ENCODE data around the gene ABHD12. TPM values are rescaled to one million over a fixed set of nuclear protein-coding genes. Genes with fewer than 3 reads are reported as not detected.

The ABHD12 gene
- total RNA-seq, 1 experiment from 2014 or later: 48.3 TPM

DNA sequence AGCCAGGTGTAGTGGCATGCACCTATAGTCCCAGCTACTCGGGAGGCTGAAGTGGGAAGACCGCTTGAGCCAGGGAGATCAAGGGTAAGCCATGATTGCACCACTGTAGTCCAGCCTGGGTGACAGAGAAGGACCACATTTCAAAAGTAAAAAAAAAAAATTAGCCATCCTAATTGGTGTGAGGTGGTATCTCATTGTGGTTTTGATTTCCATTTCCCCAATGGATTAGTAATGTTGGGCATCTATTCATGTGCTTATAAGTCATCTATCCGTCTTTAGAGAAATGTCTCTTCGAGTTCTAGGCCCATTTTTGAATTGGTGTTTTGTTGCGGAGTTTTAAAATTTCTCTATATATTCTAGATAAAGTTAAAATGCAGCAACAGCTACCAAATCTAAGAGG, 21.7 kb downstream of the ABHD12 start:
- ChIA-PET POLR2A (ENCODE audit: unreplicated experiment) (no interaction called here), CTCF (no interaction called here)
- no peak overlapping the region for H3K9ac ChIP-seq (ENCODE audit: low read length)

DNA sequence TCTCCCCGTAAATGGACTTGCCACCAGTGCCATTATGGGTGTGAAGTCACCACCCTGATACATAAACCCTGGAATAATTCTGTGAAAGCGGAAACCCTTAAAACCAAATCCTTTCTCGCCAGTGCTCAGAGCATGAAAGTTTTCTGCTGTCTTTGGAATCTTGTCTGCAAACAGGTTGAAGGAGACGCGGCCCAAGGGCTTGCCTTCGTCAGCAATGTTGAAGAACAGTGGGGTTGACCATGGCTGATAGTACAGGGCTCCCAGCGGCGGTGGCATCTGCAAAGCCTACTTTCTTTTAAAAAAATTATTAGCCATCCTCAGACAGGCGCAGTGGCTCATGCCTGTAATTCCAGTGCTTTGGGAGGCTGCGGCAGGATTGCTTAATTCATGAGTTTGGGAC, 22.1 kb downstream of the ABHD12 start:
- no peaks in the 10 kb centered on the region for H3K27me3 ChIP-seq (ENCODE audit: low read length)
- H3K4me3 ChIP-seq (ENCODE audit: low read length): no peak overlapping the region
- H3K4me2 ChIP-seq (ENCODE audit: low read length): no peak overlapping the region
- H3K4me1 ChIP-seq (ENCODE audit: insufficient read depth, low read length): peaks cover 24% of the 10 kb centered on the region
- H3K9me2 ChIP-seq (replicated peaks; ENCODE audit: low read length): no peaks in the 10 kb centered on the region
- no peaks in the 10 kb centered on the region for H4K20me1 ChIP-seq (ENCODE audit: low read length)
- ChIA-PET CTCF (no interaction called here), POLR2A (ENCODE audit: unreplicated experiment) (no interaction called here)
- ATAC-seq (no peak), DNase-seq (no peak)
- no peak overlapping the region for H3K9ac ChIP-seq (ENCODE audit: low read length)
- intact Hi-C loops (cut with micrococcal nuclease): no loop called here
- no peak overlapping the region for H2AFZ ChIP-seq (ENCODE audit: low read length)
- peaks cover 7% of the 10 kb centered on the region for H3F3A ChIP-seq (ENCODE audit: low read length, unreplicated experiment)
- BruUV-seq (replicated peaks): no TSS peak
- peaks cover 15% of the 10 kb centered on the region; the same call in 1 of the 2 replicates for H3K36me3 ChIP-seq (ENCODE audit: low read depth, low read length)
- H3K27ac ChIP-seq (ENCODE audit: low read length): no peak overlapping the region
- H3K79me2 ChIP-seq (ENCODE audit: low read length): peaks cover 37% of the 10 kb centered on the region
- TF ChIP-seq EZH2phosphoT487 (IDR thresholded peaks at IDR 0.05; ENCODE audit: borderline replicate concordance, low read length) (no peak), EZH2 (IDR thresholded peaks at IDR 0.05; ENCODE audit: low read length, unreplicated experiment) (no peak)
- TF ChIP-seq, protein P1, sequence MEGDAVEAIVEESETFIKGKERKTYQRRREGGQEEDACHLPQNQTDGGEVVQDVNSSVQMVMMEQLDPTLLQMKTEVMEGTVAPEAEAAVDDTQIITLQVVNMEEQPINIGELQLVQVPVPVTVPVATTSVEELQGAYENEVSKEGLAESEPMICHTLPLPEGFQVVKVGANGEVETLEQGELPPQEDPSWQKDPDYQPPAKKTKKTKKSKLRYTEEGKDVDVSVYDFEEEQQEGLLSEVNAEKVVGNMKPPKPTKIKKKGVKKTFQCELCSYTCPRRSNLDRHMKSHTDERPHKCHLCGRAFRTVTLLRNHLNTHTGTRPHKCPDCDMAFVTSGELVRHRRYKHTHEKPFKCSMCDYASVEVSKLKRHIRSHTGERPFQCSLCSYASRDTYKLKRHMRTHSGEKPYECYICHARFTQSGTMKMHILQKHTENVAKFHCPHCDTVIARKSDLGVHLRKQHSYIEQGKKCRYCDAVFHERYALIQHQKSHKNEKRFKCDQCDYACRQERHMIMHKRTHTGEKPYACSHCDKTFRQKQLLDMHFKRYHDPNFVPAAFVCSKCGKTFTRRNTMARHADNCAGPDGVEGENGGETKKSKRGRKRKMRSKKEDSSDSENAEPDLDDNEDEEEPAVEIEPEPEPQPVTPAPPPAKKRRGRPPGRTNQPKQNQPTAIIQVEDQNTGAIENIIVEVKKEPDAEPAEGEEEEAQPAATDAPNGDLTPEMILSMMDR (conservative IDR thresholded peaks at IDR 0.05; ENCODE audit: low read depth, low read length): no peak
- peaks cover 14% of the 10 kb centered on the region for H3K9me3 ChIP-seq (ENCODE audit: low read length)

More for the DNA sequence above, 21.7 kb downstream of the ABHD12 start:
- no peaks in the 10 kb centered on the region for H3K27me3 ChIP-seq (ENCODE audit: low read length)
- H3K36me3 ChIP-seq (ENCODE audit: low read depth, low read length): peaks cover 14% of the 10 kb centered on the region; the same call in 1 of the 2 replicates
- H2AFZ ChIP-seq (ENCODE audit: low read length): no peak overlapping the region
- intact Hi-C loops (cut with micrococcal nuclease): no loop called here
- no peaks in the 10 kb centered on the region for H3K9me2 ChIP-seq (replicated peaks; ENCODE audit: low read length)
- H3K4me2 ChIP-seq (ENCODE audit: low read length): no peak overlapping the region
- H3K79me2 ChIP-seq (ENCODE audit: low read length): peaks cover 38% of the 10 kb centered on the region
- H3K4me1 ChIP-seq (ENCODE audit: insufficient read depth, low read length): peaks cover 27% of the 10 kb centered on the region
- H3F3A ChIP-seq (ENCODE audit: low read length, unreplicated experiment): peaks cover 9% of the 10 kb centered on the region
- H3K9me3 ChIP-seq (ENCODE audit: low read length): peaks cover 14% of the 10 kb centered on the region
- ATAC-seq (no peak), DNase-seq (no peak)
- no peaks in the 10 kb centered on the region for H4K20me1 ChIP-seq (ENCODE audit: low read length)
- H3K4me3 ChIP-seq (ENCODE audit: low read length): no peak overlapping the region
- BruUV-seq (replicated peaks): no TSS peak
- TF ChIP-seq EZH2phosphoT487 (IDR thresholded peaks at IDR 0.05; ENCODE audit: borderline replicate concordance, low read length) (no peak), EZH2 (IDR thresholded peaks at IDR 0.05; ENCODE audit: low read length, unreplicated experiment) (no peak)
- TF ChIP-seq, protein P1 (conservative IDR thresholded peaks at IDR 0.05; ENCODE audit: low read depth, low read length): no peak
- no peak overlapping the region for H3K27ac ChIP-seq (ENCODE audit: low read length)

DNA sequence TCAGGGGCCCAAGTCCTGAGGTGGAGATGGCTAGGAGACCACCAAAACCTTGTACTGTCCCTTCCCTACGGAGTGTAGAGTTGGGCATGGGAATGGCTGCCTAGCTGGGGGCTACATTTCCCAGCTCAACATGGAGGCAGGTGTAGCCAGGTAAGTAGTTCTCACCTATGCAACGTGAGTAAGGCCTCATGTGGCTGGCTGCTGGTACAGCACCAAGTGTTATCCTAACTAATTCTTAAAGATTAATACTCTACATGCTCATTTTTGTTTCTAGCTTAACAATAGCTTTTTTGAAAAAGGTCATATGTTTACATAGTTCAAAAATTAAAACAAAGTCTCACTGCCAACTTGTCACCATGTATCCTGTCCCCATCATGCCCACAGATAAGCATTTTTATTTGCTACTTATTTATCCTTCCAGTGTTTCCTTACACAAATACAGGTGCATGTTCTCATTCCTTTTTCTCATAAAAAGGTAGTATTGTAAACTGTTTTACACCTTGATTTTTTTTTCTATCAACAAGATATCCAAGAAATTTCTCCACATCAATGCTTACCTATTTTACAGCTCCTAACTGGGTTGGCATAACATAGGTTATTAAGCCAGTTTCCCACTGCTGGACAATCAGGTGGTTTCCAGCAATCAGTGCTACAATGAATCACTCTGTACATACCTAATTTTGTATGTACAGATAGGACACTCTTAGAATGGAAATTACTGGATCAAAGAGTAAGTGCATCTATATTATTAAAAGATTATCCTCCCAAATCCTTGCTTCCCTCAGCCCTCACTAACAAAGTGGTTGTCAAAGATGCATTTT, 25.5 kb downstream of the ABHD12 start:
- Histone ChIP-seq H2AFZ (ENCODE audit: low read length) (no peak overlapping the region), H3K27ac (ENCODE audit: low read length) (peak overlapping the region; percentile 4; the same call in 1 of the 2 replicates), H3K4me2 (ENCODE audit: low read length) (no peak overlapping the region), H3F3A (ENCODE audit: low read length, unreplicated experiment) (no peaks in the 10 kb centered on the region), H3K9me2 (replicated peaks; ENCODE audit: low read length) (no peaks in the 10 kb centered on the region), H3K4me3 (ENCODE audit: low read length) (no peak overlapping the region), H3K36me3 (ENCODE audit: low read depth, low read length) (peaks cover 6% of the 10 kb centered on the region; the same call in 1 of the 2 replicates), H3K27me3 (ENCODE audit: low read length) (no peaks in the 10 kb centered on the region), H3K4me1 (ENCODE audit: insufficient read depth, low read length) (peaks cover 17% of the 10 kb centered on the region), H3K9ac (ENCODE audit: low read length) (no peak overlapping the region), H3K79me2 (ENCODE audit: low read length) (0 out of 2 replicates have a peak, but pooled peaks cover 25% of the 10 kb centered on the region), H4K20me1 (ENCODE audit: low read length) (no peaks in the 10 kb centered on the region), H3K9me3 (ENCODE audit: low read length) (no peaks in the 10 kb centered on the region)
- ChIA-PET CTCF (no interaction called here), POLR2A (ENCODE audit: unreplicated experiment) (no interaction called here)
- TF ChIP-seq EZH2 (IDR thresholded peaks at IDR 0.05; ENCODE audit: low read length, unreplicated experiment) (no peak), EZH2phosphoT487 (IDR thresholded peaks at IDR 0.05; ENCODE audit: borderline replicate concordance, low read length) (no peak)
- TF ChIP-seq, protein P1 (conservative IDR thresholded peaks at IDR 0.05; ENCODE audit: low read depth, low read length): no peak
- intact Hi-C loops (cut with micrococcal nuclease): loop anchor here (2.0 kb wide), 1 partner anchor 34 kb away; no protein-coding TSS in a partner anchor
- DNase-seq: no peak
- peak; percentile 70 for ATAC-seq
- no TSS peak for BruUV-seq (replicated peaks)

Data from PC-3 (cell line).